HG02642 (cell line): Measurements from ENCODE around the gene IL4.
"Not testable (repeated sequence)": the region's sequence is repeated elsewhere in the genome, so short reads cannot be mapped to it uniquely, and the experiment has no call there.

ENCODE experiments used
- ATAC-seq: cut with Tn5 transposase; IDR thresholded peaks from one replicate; pipeline ENCODE4 v1.9.1; 2021; ENCODE audit warnings: mild to moderate bottlenecking; ENCODE audit not compliant: unreplicated experiment, poor library complexity

IL4 gene

GRCh38 chr5:132673939-132674630, at the start of gene IL4:
IL4 (plus strand) TSS chr5:132673989; CDS start chr5:132674051, 62 bp downstream.
- no peak for ATAC-seq

DNA sequence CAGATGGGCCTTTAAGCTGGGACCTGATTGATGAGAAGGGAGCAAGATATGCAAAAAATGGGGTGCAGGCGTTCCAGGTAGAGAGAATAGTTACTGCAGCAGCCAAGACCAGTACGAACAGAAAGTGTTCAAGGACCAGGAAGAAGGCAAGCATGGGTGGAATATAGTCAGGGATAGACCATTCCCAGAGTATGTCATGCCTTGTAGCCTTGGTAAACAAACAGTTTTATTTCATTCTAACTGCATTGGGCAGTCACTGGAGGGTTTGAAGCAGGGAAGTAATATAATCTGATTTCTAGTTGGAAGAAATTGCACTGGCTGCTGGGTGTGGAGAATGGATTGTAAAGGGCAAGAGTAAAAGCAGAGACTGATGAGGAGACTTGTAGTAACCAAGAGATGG, 46.3 kb upstream of the IL4 start:
- no peak for ATAC-seq

- no peak for ATAC-seq
Observed at GRCh38 chr5:132628814-132629213, 45.0 kb upstream of the IL4 start.

GRCh38 chr5:132629230-132629944, 44.4 kb upstream of the IL4 start:
- ATAC-seq, result peak; percentile 61

GRCh38 chr5:132633587-132633986, 40.2 kb upstream of the IL4 start:
- ATAC-seq, result not testable (repeated sequence)

GRCh38 chr5:132635873-132636272, 37.9 kb upstream of the IL4 start:
- ATAC-seq, result peak; percentile 55

DNA sequence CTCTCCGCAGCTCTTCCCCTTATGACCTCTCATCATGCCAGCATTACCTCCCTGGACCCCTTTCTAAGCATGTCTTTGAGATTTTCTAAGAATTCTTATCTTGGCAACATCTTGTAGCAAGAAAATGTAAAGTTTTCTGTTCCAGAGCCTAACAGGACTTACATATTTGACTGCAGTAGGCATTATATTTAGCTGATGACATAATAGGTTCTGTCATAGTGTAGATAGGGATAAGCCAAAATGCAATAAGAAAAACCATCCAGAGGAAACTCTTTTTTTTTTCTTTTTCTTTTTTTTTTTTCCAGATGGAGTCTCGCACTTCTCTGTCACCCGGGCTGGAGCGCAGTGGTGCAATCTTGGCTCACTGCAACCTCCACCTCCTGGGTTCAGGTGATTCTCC, 36.5 kb upstream of the IL4 start:
- ATAC-seq, result no peak

GRCh38 chr5:132639706-132640130, 34.1 kb upstream of the IL4 start:
- peak; percentile 67 for ATAC-seq

DNA sequence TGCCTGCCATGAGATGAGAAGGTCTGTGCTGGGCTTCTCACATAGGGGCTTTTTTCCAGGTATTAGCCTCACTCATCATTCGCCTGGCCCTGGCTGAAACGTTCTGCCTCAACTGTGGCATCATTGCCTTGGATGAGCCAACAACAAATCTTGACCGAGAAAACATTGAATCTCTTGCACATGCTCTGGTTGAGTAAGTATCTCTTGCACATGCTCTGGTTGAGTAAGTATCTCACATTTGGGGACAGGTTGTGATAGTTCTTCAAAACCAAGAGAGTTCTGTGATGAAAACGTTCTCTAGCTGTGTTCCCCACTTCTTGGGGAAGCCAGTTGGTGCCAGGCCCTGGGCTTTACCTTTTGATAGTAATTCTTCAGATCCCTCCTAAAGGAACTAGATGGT, 33.2 kb upstream of the IL4 start:
- ATAC-seq, result no peak

DNA sequence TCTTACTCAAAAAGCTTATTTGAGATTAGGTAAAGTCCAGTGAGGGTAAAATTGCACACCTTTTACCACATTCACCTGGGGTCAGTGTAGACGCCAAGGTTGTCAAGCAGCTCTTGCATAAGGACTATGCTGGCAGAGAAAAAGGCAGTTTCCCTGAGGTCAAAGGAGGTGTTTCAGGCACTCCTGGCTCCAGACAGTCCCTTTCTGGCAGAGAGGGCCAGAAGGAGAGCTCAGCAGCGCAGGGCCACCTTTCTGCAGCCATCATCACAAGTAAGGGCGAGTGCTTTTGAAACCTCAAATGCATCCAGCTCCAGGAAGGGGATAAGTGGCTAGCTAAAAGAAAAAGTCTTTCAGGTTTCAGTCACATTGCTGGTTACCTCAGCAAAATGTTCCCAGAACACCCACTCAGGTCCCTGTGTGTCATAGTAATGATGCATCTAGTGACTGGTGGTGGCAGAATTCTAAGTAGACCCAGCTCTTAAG, 32.5 kb upstream of the IL4 start:
- ATAC-seq, result peak; percentile 45

- no peak for ATAC-seq
Observed at GRCh38 chr5:132641841-132642240, 31.9 kb upstream of the IL4 start.

GRCh38 chr5:132644177-132644576, 29.6 kb upstream of the IL4 start:
- ATAC-seq, result no peak

- ATAC-seq, result no peak
Observed at GRCh38 chr5:132646583-132647266, 27.1 kb upstream of the IL4 start.

DNA sequence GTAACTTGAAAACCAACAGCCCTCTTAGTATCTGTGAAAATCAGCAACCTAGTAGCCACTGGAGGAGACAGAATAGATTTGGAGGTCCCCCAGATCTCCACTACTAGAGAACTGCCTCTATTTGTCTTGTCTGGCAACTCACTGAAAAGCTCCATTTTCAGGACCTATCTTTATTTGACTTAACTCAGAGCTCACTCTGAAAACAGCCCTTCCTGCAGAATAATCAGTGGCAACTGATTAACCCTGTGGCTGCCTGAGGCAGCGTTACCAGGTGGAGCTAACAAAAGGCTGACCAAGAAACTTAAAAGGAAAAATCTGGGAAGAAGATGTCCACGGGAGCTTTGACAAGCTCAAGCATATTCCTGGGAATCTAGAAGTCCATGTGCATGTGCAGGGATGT, 26.3 kb upstream of the IL4 start:
- no peak for ATAC-seq

DNA sequence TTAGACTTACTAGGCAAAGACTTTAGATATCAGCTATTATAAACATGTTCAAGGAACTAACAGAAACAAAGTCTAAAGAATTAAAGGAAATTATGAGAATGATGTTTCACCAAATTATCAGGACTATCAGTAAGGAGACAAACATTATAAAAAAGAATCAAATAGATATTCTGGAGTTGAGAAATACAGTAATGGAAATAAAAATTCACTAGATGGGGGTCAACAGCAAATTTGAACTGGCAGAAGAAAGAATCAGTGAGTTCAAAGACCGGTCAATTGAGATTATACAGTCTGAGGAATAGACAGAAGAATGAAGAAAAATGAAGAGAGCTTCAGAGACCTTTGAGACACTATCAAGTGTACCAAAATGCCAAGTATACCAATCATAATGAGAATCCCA, 25.4 kb upstream of the IL4 start:
- no peak for ATAC-seq

GRCh38 chr5:132651838-132652469, 21.8 kb upstream of the IL4 start:
- no peak for ATAC-seq

GRCh38 chr5:132653716-132654115, 20.1 kb upstream of the IL4 start:
- ATAC-seq, result no peak

DNA sequence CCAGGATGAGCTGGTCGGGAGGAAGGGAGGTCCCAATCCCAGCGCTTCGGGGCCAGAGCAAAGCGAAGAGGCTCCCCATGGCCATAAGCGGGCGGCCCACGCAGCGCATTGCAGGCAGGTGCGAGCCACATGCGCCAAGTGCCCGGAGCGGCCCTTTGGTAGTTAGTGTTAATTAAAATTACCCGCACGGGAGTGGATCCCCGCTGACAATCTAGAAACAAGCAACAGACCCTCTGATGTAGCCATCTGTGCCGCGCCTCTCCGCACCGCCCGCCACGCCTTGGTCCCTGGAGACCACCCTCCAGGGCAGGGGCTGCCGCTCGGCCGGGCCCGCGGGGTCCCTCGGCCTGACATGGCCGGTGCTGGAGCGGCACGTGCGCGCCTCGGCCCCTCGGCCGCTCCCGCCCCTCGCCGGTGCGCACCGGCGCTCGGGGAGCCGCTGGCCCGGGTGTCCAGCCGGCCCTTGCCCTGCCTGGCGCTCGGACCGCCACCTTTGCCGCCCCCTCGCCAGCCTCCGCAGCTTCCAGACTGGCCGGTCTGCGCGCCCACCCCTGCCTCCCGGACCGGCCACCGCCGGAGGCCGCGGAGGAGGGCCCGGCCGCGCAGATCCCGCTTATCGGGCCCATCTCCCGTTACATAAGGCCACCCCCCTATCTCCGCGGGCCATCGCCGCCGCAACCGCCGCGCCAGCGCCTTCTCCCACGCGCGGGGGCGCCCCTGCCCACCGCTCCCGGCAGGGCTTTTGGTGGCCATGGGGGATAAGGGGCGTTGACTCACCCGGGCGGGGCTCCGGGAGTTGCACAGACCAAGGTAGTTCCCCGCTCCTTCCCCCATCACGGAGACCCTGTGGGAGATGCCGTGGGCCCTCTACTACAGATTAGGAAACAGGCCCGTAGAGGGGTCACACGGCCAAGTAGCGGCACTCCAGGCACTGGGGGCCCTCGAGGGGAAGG, 17.7 kb upstream of the IL4 start:
- no peak for ATAC-seq

DNA sequence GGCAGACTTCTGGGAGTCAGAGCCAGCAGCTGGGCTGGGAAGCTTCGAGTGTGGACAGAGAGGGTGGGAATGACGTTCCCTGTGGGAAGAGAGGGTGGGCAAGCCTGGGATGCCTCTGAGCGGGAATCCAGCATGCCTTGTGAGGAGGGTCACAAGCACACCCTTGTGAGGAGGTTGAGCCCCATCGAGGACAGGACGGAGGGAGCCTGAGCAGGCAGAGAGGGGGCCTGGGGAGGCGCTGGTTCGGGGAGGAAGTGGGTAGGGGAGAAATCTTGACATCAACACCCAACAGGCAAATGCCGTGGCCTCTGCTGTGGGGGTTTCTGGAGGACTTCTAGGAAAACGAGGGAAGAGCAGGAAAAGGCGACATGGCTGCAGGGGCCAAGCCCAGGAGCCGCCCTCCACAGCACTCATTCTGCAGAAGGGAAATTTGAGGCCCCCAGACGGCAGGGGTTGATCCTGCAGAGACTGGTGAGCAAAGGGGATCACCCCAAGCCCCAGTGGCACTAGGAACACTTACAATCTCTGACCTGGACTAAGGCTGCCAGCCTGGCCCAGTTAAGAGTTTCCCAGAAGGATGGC, 16.9 kb upstream of the IL4 start:
- no peak for ATAC-seq
